GM12892 (cell line): ENCODE results near the gene OSBPL5.

Experiments used
- DNase-seq: peaks from one replicate; pipeline ENCODE4 v3.0.0; 2011; ENCODE audit not compliant: insufficient read length
- FAIRE-seq: peaks from 2 replicates; lab custom pipeline; 2011; peaks lifted over from hg19 to GRCh38; lab: Jason Lieb, UNC
- POLR2A ChIP-seq: IDR thresholded peaks from 2 replicates; pipeline ENCODE4 v1.6.1; 2011; ENCODE audit warnings: low read depth, low read length, control low read depth
- POLR2AphosphoS5 ChIP-seq: IDR thresholded peaks from 2 replicates; pipeline ENCODE4 v1.6.1; 2011; ENCODE audit warnings: low read depth, low read length, control low read depth
- TAF1 ChIP-seq: IDR thresholded peaks from 2 replicates; pipeline ENCODE4 v1.6.1; 2011; ENCODE audit warnings: low read depth, mild to moderate bottlenecking, control low read depth, low read length, borderline replicate concordance

The OSBPL5 gene

GRCh38 chr11:3049430-3050243 is 115.5 kb downstream of the OSBPL5 start:
- peak; percentile 92 for DNase-seq
- FAIRE-seq = peak; percentile 100
- TF ChIP-seq TAF1 = peak; percentile 37; the same call in 1 of the 2 replicates
- TF ChIP-seq POLR2A = peak; percentile 14; the same call in 1 of the 2 replicates
- peak; percentile 31; the same call in 1 of the 2 replicates for TF ChIP-seq POLR2AphosphoS5

- no peak for TF ChIP-seq TAF1
- DNase-seq (no peak), FAIRE-seq (no peak)
Measured at GRCh38 chr11:3047637-3048036, 117.5 kb downstream of the OSBPL5 start.

- TF ChIP-seq POLR2A (no peak), POLR2AphosphoS5 (no peak), TAF1 (no peak)
- DNase-seq (no peak), FAIRE-seq (no peak)
Measured at GRCh38 chr11:3046641-3047040, 118.5 kb downstream of the OSBPL5 start.

- DNase-seq = no peak
- FAIRE-seq = no peak
- no peak for TF ChIP-seq POLR2AphosphoS5
- TF ChIP-seq POLR2A = no peak
- TF ChIP-seq TAF1 = no peak
Measured at GRCh38 chr11:3046190-3046589, 118.9 kb downstream of the OSBPL5 start.

DNA sequence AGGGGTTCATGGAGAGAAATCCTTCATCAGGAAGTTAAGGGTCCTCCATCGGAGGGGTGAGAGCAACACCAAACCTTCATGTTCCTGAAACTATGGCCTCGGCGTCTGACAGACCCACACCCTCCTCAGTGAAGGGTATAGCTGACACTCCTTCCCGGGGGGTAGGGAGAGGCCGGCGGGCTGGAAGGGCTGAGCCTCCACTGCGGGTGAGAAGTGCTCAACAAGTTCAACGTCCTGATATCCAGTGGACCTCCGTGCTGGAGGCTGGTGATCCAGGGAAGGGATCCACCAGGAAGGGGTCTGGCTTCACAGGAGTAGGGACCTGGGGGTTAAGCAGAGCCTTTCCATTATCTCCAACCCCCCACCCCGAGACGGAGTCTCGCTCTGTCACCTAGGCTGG is 120.2 kb downstream of the OSBPL5 start:
- DNase-seq (no peak), FAIRE-seq (no peak)
- no peak for TF ChIP-seq POLR2AphosphoS5
- no peak for TF ChIP-seq POLR2A
- no peak for TF ChIP-seq TAF1

GRCh38 chr11:3044004-3044403 is 121.1 kb downstream of the OSBPL5 start:
- TF ChIP-seq TAF1 (no peak), POLR2A (no peak), POLR2AphosphoS5 (no peak)
- DNase-seq = no peak
- no peak for FAIRE-seq

- DNase-seq (no peak), FAIRE-seq (no peak)
- no peak for TF ChIP-seq TAF1
- no peak for TF ChIP-seq POLR2A
- no peak for TF ChIP-seq POLR2AphosphoS5
Measured at GRCh38 chr11:3043315-3043871, 121.7 kb downstream of the OSBPL5 start.

- no peak for TF ChIP-seq POLR2A
- TF ChIP-seq POLR2AphosphoS5 = no peak
- no peak for TF ChIP-seq TAF1
- DNase-seq (no peak), FAIRE-seq (no peak)
Measured at GRCh38 chr11:3042496-3043314, 122.4 kb downstream of the OSBPL5 start.

GRCh38 chr11:3041699-3042441 is 123.2 kb downstream of the OSBPL5 start:
- DNase-seq = no peak
- peak; percentile 62 for FAIRE-seq
- TF ChIP-seq POLR2A = no peak
- TF ChIP-seq POLR2AphosphoS5 = no peak
- no peak for TF ChIP-seq TAF1

- no peak for FAIRE-seq
- TF ChIP-seq POLR2A (no peak), POLR2AphosphoS5 (no peak), TAF1 (no peak)
- no peak for DNase-seq
Measured at GRCh38 chr11:3040881-3041280, 124.2 kb downstream of the OSBPL5 start.

DNA sequence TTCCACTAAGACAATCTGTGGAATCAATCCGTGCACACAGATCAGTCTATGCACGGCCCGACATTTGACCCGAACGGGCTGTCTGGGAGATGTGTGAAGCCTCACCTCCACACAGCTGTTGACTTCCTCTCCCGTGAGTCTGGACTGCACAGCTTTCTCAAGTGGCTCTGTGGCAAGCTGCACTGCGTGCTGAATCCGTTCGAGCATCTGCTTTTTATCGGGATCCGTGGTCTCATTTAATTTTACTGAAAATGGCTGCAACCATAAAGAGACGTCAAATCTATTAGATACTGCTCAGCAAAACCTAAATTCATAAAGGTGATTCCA is 127.2 kb downstream of the OSBPL5 start:
- FAIRE-seq (no peak), DNase-seq (no peak)
- no peak for TF ChIP-seq POLR2A
- TF ChIP-seq TAF1 = no peak
- no peak for TF ChIP-seq POLR2AphosphoS5
